ENCODE measurements around the gene ZEB1. TPM values are rescaled to one million over a fixed set of nuclear protein-coding genes. Genes with fewer than 3 reads are reported as not detected.

The ZEB1 gene
- 105 and 150 TPM in 2 replicates for total RNA-seq

GRCh38 chr10:31318854-31319601 lies at the start of gene ZEB1:
Gene ZEB1, plus strand, starts transcription at chr10:31319216. Its CDS starts 19 bp downstream, at chr10:31319235.

Small RNA genes within 50 kb of the gene (small RNA-seq; reads per million reads assigned to genes)
- gene SPTLC1P1, result not detected
